GM21529 (cell line): ENCODE measurements around the gene ARHGAP22.

Experiments used
- ATAC-seq: cut with Tn5 transposase; IDR thresholded peaks from one replicate; pipeline ENCODE4 v1.9.1; 2021; ENCODE audit not compliant: unreplicated experiment

The ARHGAP22 gene

GRCh38 chr10:48517482-48517881, 87.4 kb downstream of the ARHGAP22 start:
- no peak for ATAC-seq

GRCh38 chr10:48516911-48517310, 88.0 kb downstream of the ARHGAP22 start:
- ATAC-seq, result no peak

- no peak for ATAC-seq
Observed at GRCh38 chr10:48514916-48515315, 90.0 kb downstream of the ARHGAP22 start.

- ATAC-seq, result no peak
Observed at GRCh38 chr10:48514255-48514654, 90.6 kb downstream of the ARHGAP22 start.

DNA sequence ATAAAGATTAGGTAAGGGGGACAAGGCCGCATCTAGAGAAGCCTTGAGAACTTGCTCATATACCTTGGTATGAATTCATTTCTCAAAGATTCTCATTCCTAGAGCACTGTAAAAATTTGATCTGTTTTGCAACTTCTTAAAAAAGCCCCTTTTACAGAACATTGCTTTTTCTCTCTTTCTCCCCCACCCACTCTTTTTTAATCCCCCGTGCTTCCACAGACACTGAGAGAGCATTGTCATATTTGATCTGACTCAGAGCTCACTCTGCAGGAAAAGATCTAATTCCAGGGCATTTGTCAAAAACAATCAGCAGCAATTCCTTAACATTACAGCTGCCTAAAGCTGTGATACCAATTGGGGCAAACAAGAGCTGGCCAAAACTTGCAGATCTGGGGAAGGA, 92.0 kb downstream of the ARHGAP22 start:
- no peak for ATAC-seq

- ATAC-seq, result no peak
Observed at GRCh38 chr10:48511875-48512231, 93.0 kb downstream of the ARHGAP22 start.

- ATAC-seq, result no peak
Observed at GRCh38 chr10:48511066-48511874, 93.6 kb downstream of the ARHGAP22 start.

GRCh38 chr10:48509974-48510692, 94.7 kb downstream of the ARHGAP22 start:
- no peak for ATAC-seq

- no peak for ATAC-seq
Observed at GRCh38 chr10:48508791-48509772, 95.8 kb downstream of the ARHGAP22 start.

GRCh38 chr10:48507933-48508790, 96.7 kb downstream of the ARHGAP22 start:
- ATAC-seq, result no peak

- no peak for ATAC-seq
Observed at GRCh38 chr10:48507494-48507893, 97.4 kb downstream of the ARHGAP22 start.

GRCh38 chr10:48506147-48506917, 98.5 kb downstream of the ARHGAP22 start:
- ATAC-seq, result no peak

DNA sequence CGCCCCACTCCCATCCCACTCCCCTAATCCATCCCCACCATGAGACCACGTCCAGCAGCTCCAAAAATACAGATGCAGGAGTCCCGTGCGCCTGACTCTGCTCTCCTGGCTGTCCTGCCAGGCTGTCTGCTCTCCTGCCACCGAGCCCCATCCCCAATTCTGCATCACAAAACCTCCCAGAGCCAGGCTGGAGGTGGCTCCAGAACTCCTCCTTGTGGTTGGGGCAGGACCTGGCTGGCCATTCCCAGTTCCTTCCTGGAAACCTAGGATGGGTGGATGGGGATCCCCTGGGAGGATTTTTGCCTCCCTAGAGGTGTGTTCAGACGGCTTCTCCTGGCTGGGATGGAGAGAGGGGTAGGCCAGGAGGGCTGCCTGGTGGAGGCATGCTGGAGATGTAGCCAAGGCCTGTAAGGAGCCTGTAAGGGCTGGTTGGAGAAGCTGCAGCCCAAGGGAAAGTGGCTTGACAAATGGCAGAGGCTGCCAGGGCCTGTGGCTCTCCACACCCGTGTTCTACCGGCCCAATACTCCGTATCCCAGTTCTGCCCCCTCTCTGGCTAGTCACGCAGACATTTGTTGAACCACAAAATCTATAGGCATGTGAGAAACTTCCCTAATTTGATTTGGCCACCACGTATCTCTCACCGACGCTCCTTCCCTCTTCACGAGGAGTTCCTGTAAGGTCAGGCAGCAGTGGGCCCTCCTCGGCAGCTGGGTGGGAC, 99.3 kb downstream of the ARHGAP22 start:
- ATAC-seq, result no peak

DNA sequence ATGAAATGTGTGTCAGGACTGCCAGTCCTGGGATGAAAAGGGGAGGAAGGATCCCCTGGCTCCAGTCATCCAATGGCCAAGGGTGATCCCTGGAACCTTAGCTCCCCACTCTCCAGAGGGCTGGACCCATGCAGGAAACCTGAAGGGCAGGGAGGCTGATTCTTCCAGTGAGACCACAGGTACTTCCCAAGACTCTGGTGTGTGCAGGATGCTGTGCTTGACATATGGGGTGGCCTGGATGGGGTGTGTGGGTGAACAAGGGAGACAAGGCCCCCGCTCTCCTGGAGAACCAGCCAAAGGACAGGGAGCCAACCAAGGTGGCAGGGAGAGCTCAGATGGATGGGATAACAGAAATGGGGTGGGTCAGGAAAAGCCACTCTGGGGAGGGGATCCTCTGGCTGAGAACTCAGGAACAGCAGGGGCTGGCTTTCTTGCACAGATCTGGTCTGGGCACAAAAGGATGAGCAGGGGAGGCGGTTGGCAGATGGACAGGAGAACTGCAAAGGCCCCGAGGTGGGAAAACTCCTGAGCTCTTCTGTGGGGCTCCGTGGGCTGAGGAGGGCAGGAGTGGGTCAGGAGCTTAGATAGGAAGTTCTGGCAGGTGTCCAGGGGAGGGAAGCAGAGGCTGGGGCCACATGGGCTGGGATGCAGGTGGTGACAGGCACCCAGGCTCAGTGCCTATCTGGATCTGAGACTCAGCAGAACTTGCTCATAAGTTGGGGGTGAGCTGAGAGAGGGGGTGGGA, 100.6 kb downstream of the ARHGAP22 start:
- ATAC-seq, result no peak

GRCh38 chr10:48503293-48503911, 101.5 kb downstream of the ARHGAP22 start:
- no peak for ATAC-seq

- no peak for ATAC-seq
Observed at GRCh38 chr10:48502791-48503190, 102.1 kb downstream of the ARHGAP22 start.

DNA sequence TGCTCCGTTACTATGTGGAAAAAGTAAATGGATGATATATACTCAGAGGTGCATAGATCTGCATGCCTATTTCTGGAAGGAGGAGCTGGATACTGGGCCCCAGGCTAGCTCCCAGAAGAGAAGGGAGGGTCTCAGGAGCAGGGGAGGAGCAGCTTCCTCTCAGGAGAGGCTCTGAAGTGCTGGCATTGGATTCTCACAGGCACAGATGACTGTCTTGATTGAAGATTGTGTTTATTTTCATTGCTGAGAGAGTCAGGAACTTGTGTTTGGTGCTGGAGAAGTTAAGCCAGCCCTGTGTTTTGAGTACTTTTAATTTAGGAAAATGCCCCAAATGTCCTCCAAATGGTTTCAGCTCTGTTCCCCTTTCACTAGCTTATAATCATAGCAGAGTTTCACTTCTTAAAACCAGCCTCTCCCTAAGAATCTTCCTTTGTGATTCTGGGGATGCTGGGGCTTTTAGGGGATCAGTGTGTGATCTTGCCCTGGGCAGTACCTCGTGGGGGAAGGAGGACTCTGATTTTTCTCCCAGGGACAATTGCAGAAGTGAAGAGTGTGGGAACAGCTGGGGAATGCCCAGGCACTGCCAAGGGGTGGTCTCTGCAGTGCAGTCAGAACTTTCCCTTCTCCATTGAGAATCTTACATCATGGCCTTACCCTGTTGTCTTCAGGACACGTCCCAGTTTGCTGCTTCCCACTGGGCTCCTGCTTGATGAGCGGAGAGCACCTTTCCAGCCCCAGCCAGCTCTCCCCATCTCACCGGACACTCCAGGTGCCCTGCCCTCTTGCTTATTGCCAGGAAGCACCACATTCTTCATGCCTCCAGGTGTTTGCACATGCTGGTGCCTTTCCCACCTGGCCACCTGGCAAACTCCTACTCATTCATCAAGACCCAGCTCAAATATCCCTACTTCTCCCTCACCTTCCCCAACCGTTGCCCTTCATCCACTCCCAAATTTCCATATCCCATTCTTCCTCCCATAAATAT, 102.8 kb downstream of the ARHGAP22 start:
- ATAC-seq, result no peak
